ENCODE measurements around the gene GNAT3.

Gene GNAT3

GRCh38 chr7:80511964-80512363 is at the start of gene GNAT3:
TSS of gene GNAT3 (minus strand) at chr7:80512064. CDS start at chr7:80511926, 138 bp downstream.
- DNase-seq (ENCODE audit: low read depth), result no peak

- DNase-seq (ENCODE audit: low read depth), result no peak
Measured at GRCh38 chr7:80558116-80558515, 46.3 kb upstream of the GNAT3 start.

- DNase-seq (ENCODE audit: low read depth), result no peak
Measured at GRCh38 chr7:80552031-80552694, 40.3 kb upstream of the GNAT3 start.

GRCh38 chr7:80550005-80550404 is 38.1 kb upstream of the GNAT3 start:
- DNase-seq (ENCODE audit: low read depth), result no peak

GRCh38 chr7:80548840-80549530 is 37.1 kb upstream of the GNAT3 start:
- DNase-seq (ENCODE audit: low read depth), result no peak

- DNase-seq (ENCODE audit: low read depth), result no peak
Measured at GRCh38 chr7:80542398-80542797, 30.5 kb upstream of the GNAT3 start.

- no peak for DNase-seq (ENCODE audit: low read depth)
Measured at GRCh38 chr7:80540836-80541235, 29.0 kb upstream of the GNAT3 start.

GRCh38 chr7:80537091-80537490 is 25.2 kb upstream of the GNAT3 start:
- no peak for DNase-seq (ENCODE audit: low read depth)

GRCh38 chr7:80536426-80536825 is 24.6 kb upstream of the GNAT3 start:
- DNase-seq (ENCODE audit: low read depth), result no peak

GRCh38 chr7:80533287-80533686 is 21.4 kb upstream of the GNAT3 start:
- no peak for DNase-seq (ENCODE audit: low read depth)

- DNase-seq (ENCODE audit: low read depth), result no peak
Measured at GRCh38 chr7:80532153-80532552, 20.3 kb upstream of the GNAT3 start.

- DNase-seq (ENCODE audit: low read depth), result no peak
Measured at GRCh38 chr7:80530136-80530535, 18.3 kb upstream of the GNAT3 start.

GRCh38 chr7:80529362-80529761 is 17.5 kb upstream of the GNAT3 start:
- DNase-seq (ENCODE audit: low read depth), result no peak

GRCh38 chr7:80528689-80529088 is 16.8 kb upstream of the GNAT3 start:
- no peak for DNase-seq (ENCODE audit: low read depth)

- DNase-seq (ENCODE audit: low read depth), result no peak
Measured at GRCh38 chr7:80526472-80526871, 14.6 kb upstream of the GNAT3 start.

GRCh38 chr7:80524693-80525092 is 12.8 kb upstream of the GNAT3 start:
- no peak for DNase-seq (ENCODE audit: low read depth)

GRCh38 chr7:80521809-80522208 is 9.9 kb upstream of the GNAT3 start:
- no peak for DNase-seq (ENCODE audit: low read depth)

GRCh38 chr7:80520199-80520598 is 8.3 kb upstream of the GNAT3 start:
- no peak for DNase-seq (ENCODE audit: low read depth)

GRCh38 chr7:80517282-80517747 is 5.5 kb upstream of the GNAT3 start:
- no peak for DNase-seq (ENCODE audit: low read depth)

- no peak for DNase-seq (ENCODE audit: low read depth)
Measured at GRCh38 chr7:80515298-80515697, 3.4 kb upstream of the GNAT3 start.

- no peak for DNase-seq (ENCODE audit: low read depth)
Measured at GRCh38 chr7:80510021-80510420, 1.8 kb downstream of the GNAT3 start.

GRCh38 chr7:80508440-80508839 is 3.4 kb downstream of the GNAT3 start:
- no peak for DNase-seq (ENCODE audit: low read depth)

GRCh38 chr7:80505900-80506500 is 5.9 kb downstream of the GNAT3 start:
- DNase-seq (ENCODE audit: low read depth), result no peak
